Measurements from ENCODE around the gene NFATC4.
A peak's percentile ranks its signal among the peaks of the same experiment; 100 is the strongest.

Gene NFATC4

GRCh38 chr14:24397639-24398292, 29.8 kb downstream of the NFATC4 start (continued):
- no peak for TF ChIP-seq ZNF449 (tag by site-specific recombination; IDR thresholded peaks at IDR 0.05)

GRCh38 chr14:24398293-24398652, 30.3 kb downstream of the NFATC4 start:
- ChIA-PET CTCF (interaction anchor here (0.6 to 0.9 kb wide), 4 partner anchors 14 to 211 kb away, joined by 3 to 4 read pairs (median 3); no protein-coding TSS in a partner anchor), POLR2A (interaction anchor here (0.9 to 1.6 kb wide), 4 partner anchors 20 to 33 kb away, joined by 3 to 10 read pairs (median 6); partner anchors contain the start of genes CBLN3 and KHNYN)
- H3K9me3 ChIP-seq (ENCODE audit: control insufficient read depth, insufficient read depth, low read depth, low read length): no peaks in the 10 kb centered on the region
- H3K36me3 ChIP-seq (ENCODE audit: control insufficient read depth in 2 of 2, insufficient read depth in 1 of 2, low read length in 2 of 2): no peaks in the 10 kb centered on the region
- H3K4me3 ChIP-seq (ENCODE audit: low read depth, low read length): no peak overlapping the region
- TF ChIP-seq ZNF830 (tag by site-specific recombination; IDR thresholded peaks at IDR 0.05; ENCODE audit: low read depth) (no peak), OVOL3 (tag by site-specific recombination; IDR thresholded peaks at IDR 0.05) (no peak), ZIC2 (tag by site-specific recombination; IDR thresholded peaks at IDR 0.05) (peak; percentile 26; the same call in 1 of the 2 replicates), YY2 (tag by site-specific recombination; IDR thresholded peaks at IDR 0.05) (no peak), KLF17 (tag by site-specific recombination; IDR thresholded peaks at IDR 0.05) (no peak), HOXC10 (CRISPR knock-in tag; IDR thresholded peaks at IDR 0.05) (no peak), ZNF398 (tag by site-specific recombination; IDR thresholded peaks at IDR 0.05) (no peak), GLIS1 (tag by site-specific recombination; IDR thresholded peaks at IDR 0.05) (peak; percentile 93), GFI1B (tag by site-specific recombination; IDR thresholded peaks at IDR 0.05) (no peak), ATF2 (tag by site-specific recombination; IDR thresholded peaks at IDR 0.05; ENCODE audit: low read depth) (no peak), ZNF449 (tag by site-specific recombination; IDR thresholded peaks at IDR 0.05) (no peak), ZSCAN23 (tag by site-specific recombination; IDR thresholded peaks at IDR 0.05) (no peak), ZBTB48 (tag by site-specific recombination; IDR thresholded peaks at IDR 0.05) (0 out of 2 replicates have a peak, but pooled peaks have one; percentile 39), ZNF184 (tag by site-specific recombination; IDR thresholded peaks at IDR 0.05) (no peak)
- peak overlapping the region; percentile 34; the same call in 1 of the 2 replicates for H3K27ac ChIP-seq (ENCODE audit: extremely low read depth, low read depth, low read length)
- H3K4me1 ChIP-seq (ENCODE audit: control insufficient read depth, insufficient read depth, low read length): peaks cover 22% of the 10 kb centered on the region

Measured in HEK293 (cell line).